GM19468 (cell line): Measurements from ENCODE around the gene MPV17L.
"Not testable (repeated sequence)": the region's sequence is repeated elsewhere in the genome, so short reads cannot be mapped to it uniquely, and the experiment has no call there.

Experiments
- ATAC-seq: cut with Tn5 transposase; IDR thresholded peaks from one replicate; pipeline ENCODE4 v1.9.1; 2021; ENCODE audit warnings: mild to moderate bottlenecking, moderate library complexity, moderate number of reproducible peaks; ENCODE audit not compliant: unreplicated experiment; ENCODE audit errors: extremely low read depth

MPV17L gene

GRCh38 chr16:15445450-15445849 lies 49.9 kb downstream of the MPV17L start:
- no peak for ATAC-seq

- no peak for ATAC-seq
Observed at GRCh38 chr16:15446901-15447300, 51.3 kb downstream of the MPV17L start.

GRCh38 chr16:15450624-15451023 lies 55.1 kb downstream of the MPV17L start:
- no peak for ATAC-seq

- ATAC-seq: no peak
Observed at GRCh38 chr16:15451098-15451731, 55.7 kb downstream of the MPV17L start.

- no peak for ATAC-seq
Observed at GRCh38 chr16:15452246-15452855, 56.8 kb downstream of the MPV17L start.

- ATAC-seq: not testable (repeated sequence)
Observed at GRCh38 chr16:15453296-15453695, 57.7 kb downstream of the MPV17L start.

GRCh38 chr16:15454933-15455332 lies 59.4 kb downstream of the MPV17L start:
- ATAC-seq: not testable (repeated sequence)

- no peak for ATAC-seq
Observed at GRCh38 chr16:15457400-15457799, 61.8 kb downstream of the MPV17L start.

- no peak for ATAC-seq
Observed at GRCh38 chr16:15457958-15458357, 62.4 kb downstream of the MPV17L start.

GRCh38 chr16:15459791-15460190 lies 64.2 kb downstream of the MPV17L start:
- no peak for ATAC-seq

GRCh38 chr16:15460601-15461000 lies 65.0 kb downstream of the MPV17L start:
- ATAC-seq: no peak

- ATAC-seq: no peak
Observed at GRCh38 chr16:15461376-15461775, 65.8 kb downstream of the MPV17L start.
